ENCODE measurements around the gene KMT2D.

- TF ChIP-seq MAFK (IDR thresholded peaks at IDR 0.05; ENCODE audit: low read depth, low read length) (no peak), CTCF (IDR thresholded peaks at IDR 0.05; ENCODE audit: control extremely low read depth in 1 of 3, insufficient read depth in 1 of 3, low read depth in 1 of 3, low read length in 3 of 3) (no peak), SIN3A (conservative IDR thresholded peaks at IDR 0.05 in 1 of 2, IDR thresholded peaks at IDR 0.05 in 1 of 2; ENCODE audit: low read depth in 1 of 2, low read length in 2 of 2) (no peak), EZH2 (IDR thresholded peaks at IDR 0.05; ENCODE audit: low read depth, low read length, severe bottlenecking) (no peak), RBBP5 (IDR thresholded peaks at IDR 0.05; ENCODE audit: borderline replicate concordance, low read depth, low read length) (no peak), POLR2A (IDR thresholded peaks at IDR 0.05; ENCODE audit: control extremely low read depth in 1 of 2, low read depth in 2 of 2, low read length in 2 of 2) (no peak), CEBPB (IDR thresholded peaks at IDR 0.05; ENCODE audit: low read depth, low read length) (no peak)
Observed at GRCh38 chr12:49032679-49033447, 27.7 kb downstream of the KMT2D start.

Data from H1 (cell line).